ENCODE results near the gene KCNH1. TPM values are rescaled to one million over a fixed set of nuclear protein-coding genes. Genes with fewer than 3 reads are reported as not detected.

Gene KCNH1
- total RNA-seq, 1 donor from 2014 or later, result 15.5 TPM

DNA sequence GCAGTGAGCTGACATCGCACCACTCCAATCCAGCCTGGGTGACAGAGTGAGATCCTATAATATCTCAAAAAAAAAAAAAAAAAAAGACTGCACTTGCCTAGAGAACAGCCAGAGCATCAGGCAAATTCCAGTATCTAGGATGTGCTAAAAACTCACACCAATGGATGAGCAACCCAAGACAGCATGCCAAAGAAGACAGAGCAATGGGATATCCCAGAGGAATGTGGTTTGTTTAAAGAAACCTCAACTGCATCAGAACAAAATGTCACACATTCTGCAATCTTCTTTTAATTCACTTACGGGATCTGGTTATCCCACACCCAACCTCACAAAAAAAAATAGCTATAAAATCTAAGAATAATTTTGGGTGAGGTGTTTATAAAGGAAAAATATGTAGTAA is 7.3 kb downstream of the KCNH1 start:
- DNase-seq (ENCODE audit: low read depth) (no peak), FAIRE-seq (no peak)
- no peaks in the 10 kb centered on the region for H3K27me3 ChIP-seq (ENCODE audit: insufficient read depth, low read length)
- H3K4me1 ChIP-seq (ENCODE audit: insufficient read depth, low read length), result no peaks in the 10 kb centered on the region
- H2AFZ ChIP-seq (ENCODE audit: low read depth, low read length), result no peak overlapping the region
- Mint-ChIP-seq H3K9me3 (ENCODE audit: unreplicated experiment) (peaks cover 3% of the 10 kb centered on the region), H3K4me3 (ENCODE audit: unreplicated experiment) (no peak overlapping the region), H3K27me3 (ENCODE audit: low read depth, unreplicated experiment) (peaks cover 4% of the 10 kb centered on the region), H3K36me3 (ENCODE audit: low read depth, unreplicated experiment) (peaks cover 7% of the 10 kb centered on the region), H3K4me1 (ENCODE audit: low read depth, unreplicated experiment) (peaks cover 7% of the 10 kb centered on the region), H3K27ac (ENCODE audit: unreplicated experiment) (no peak overlapping the region)
- no peaks in the 10 kb centered on the region for H3K79me2 ChIP-seq (ENCODE audit: insufficient read depth, low read length)
- no peaks in the 10 kb centered on the region for H3K9me3 ChIP-seq (ENCODE audit: insufficient read depth, low read depth, low read length)
- TF ChIP-seq, protein P1, sequence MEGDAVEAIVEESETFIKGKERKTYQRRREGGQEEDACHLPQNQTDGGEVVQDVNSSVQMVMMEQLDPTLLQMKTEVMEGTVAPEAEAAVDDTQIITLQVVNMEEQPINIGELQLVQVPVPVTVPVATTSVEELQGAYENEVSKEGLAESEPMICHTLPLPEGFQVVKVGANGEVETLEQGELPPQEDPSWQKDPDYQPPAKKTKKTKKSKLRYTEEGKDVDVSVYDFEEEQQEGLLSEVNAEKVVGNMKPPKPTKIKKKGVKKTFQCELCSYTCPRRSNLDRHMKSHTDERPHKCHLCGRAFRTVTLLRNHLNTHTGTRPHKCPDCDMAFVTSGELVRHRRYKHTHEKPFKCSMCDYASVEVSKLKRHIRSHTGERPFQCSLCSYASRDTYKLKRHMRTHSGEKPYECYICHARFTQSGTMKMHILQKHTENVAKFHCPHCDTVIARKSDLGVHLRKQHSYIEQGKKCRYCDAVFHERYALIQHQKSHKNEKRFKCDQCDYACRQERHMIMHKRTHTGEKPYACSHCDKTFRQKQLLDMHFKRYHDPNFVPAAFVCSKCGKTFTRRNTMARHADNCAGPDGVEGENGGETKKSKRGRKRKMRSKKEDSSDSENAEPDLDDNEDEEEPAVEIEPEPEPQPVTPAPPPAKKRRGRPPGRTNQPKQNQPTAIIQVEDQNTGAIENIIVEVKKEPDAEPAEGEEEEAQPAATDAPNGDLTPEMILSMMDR (IDR thresholded peaks at IDR 0.05; ENCODE audit: insufficient read depth, low read depth, low read length), result no peak
- no peak for TF ChIP-seq EZH2 (IDR thresholded peaks at IDR 0.05; ENCODE audit: insufficient read depth, low read length)
- H4K20me1 ChIP-seq (ENCODE audit: insufficient read depth, low read length), result no peaks in the 10 kb centered on the region
- H3K4me3 ChIP-seq (ENCODE audit: insufficient read depth, low read depth, low read length), result no peak overlapping the region
- no peak overlapping the region for H3K4me2 ChIP-seq (ENCODE audit: low read length)
- no peak overlapping the region for H3K27ac ChIP-seq (ENCODE audit: low read depth, low read length)
- no peaks in the 10 kb centered on the region for H3K36me3 ChIP-seq (ENCODE audit: insufficient read depth, low read length)
- H3K9ac ChIP-seq (ENCODE audit: low read length), result no peak overlapping the region

DNA sequence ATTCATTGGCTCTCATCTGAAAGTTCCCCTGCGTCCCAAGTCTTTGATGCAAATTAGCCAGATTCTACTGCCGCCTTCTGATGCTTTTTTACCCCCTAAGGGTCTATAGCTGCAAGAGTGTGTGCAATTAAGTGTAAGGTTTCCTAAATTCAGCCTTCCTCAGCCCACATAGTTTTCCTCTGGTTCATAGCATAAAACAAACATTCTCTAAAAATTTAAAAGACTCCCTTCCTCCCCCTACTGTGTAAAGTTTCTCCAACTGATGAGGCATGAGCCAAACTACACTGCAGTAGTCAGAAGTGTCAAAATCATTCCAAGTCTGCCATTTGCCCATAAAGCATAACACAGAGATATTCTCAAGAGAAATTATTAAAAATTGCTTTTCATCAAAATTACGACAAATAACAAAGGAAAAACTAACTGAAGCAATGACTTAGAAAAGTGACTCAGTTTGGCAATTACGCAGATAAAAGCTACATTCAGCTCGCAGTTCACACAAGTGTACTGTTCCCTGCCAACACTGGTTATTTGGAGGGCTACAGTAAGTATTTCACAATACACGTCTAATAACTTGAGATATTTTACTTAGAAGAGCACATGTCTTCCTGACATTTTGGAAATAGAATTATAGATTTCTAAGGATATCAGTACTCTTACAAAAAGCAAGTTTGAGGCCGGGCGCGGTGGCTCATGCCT is 15.4 kb downstream of the KCNH1 start:
- Mint-ChIP-seq H3K27ac (ENCODE audit: unreplicated experiment) (no peak overlapping the region), H3K36me3 (ENCODE audit: low read depth, unreplicated experiment) (peaks cover 13% of the 10 kb centered on the region), H3K4me3 (ENCODE audit: unreplicated experiment) (no peak overlapping the region), H3K9me3 (ENCODE audit: unreplicated experiment) (peaks cover 3% of the 10 kb centered on the region), H3K27me3 (ENCODE audit: low read depth, unreplicated experiment) (no peaks in the 10 kb centered on the region), H3K4me1 (ENCODE audit: low read depth, unreplicated experiment) (peaks cover 10% of the 10 kb centered on the region)
- Histone ChIP-seq H2AFZ (ENCODE audit: low read depth, low read length) (no peak overlapping the region), H3K36me3 (ENCODE audit: insufficient read depth, low read length) (no peaks in the 10 kb centered on the region), H3K4me3 (ENCODE audit: insufficient read depth, low read depth, low read length) (no peak overlapping the region), H3K4me1 (ENCODE audit: insufficient read depth, low read length) (no peaks in the 10 kb centered on the region), H3K79me2 (ENCODE audit: insufficient read depth, low read length) (no peaks in the 10 kb centered on the region), H4K20me1 (ENCODE audit: insufficient read depth, low read length) (no peaks in the 10 kb centered on the region), H3K27me3 (ENCODE audit: insufficient read depth, low read length) (no peaks in the 10 kb centered on the region), H3K9ac (ENCODE audit: low read length) (no peak overlapping the region), H3K4me2 (ENCODE audit: low read length) (no peak overlapping the region), H3K9me3 (ENCODE audit: insufficient read depth, low read depth, low read length) (no peaks in the 10 kb centered on the region), H3K27ac (ENCODE audit: low read depth, low read length) (no peak overlapping the region)
- TF ChIP-seq, protein P1 (IDR thresholded peaks at IDR 0.05; ENCODE audit: insufficient read depth, low read depth, low read length), result no peak
- TF ChIP-seq EZH2 (IDR thresholded peaks at IDR 0.05; ENCODE audit: insufficient read depth, low read length), result no peak
- no peak for FAIRE-seq
- peak; percentile 58 for DNase-seq (ENCODE audit: low read depth)

DNA sequence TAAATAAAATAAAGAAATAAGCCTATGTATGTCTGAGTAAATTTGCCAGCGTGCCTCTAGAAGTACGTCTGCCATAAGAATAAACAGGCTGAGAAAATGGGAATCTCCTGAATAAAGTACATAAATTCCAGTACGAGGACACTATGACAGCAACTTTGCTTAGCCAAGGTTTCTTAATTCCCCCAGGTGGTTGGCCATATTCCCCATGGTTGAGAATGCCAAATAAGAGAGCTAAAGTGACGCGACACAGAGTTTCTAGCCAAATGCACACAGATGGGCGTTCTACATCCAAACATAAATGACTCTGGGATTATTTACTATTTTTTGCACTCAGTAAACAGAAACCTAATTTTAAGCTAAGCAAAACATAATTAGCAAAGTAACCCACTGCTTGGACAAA is 19.5 kb downstream of the KCNH1 start:
- H3K79me2 ChIP-seq (ENCODE audit: insufficient read depth, low read length), result no peaks in the 10 kb centered on the region
- H2AFZ ChIP-seq (ENCODE audit: low read depth, low read length), result no peak overlapping the region
- no peak overlapping the region for H3K9ac ChIP-seq (ENCODE audit: low read length)
- no peaks in the 10 kb centered on the region for H3K36me3 ChIP-seq (ENCODE audit: insufficient read depth, low read length)
- H3K4me2 ChIP-seq (ENCODE audit: low read length), result no peak overlapping the region
- H3K4me1 Mint-ChIP-seq (ENCODE audit: low read depth, unreplicated experiment), result peaks cover 9% of the 10 kb centered on the region
- H3K27me3 ChIP-seq (ENCODE audit: insufficient read depth, low read length), result no peaks in the 10 kb centered on the region
- no peaks in the 10 kb centered on the region for H4K20me1 ChIP-seq (ENCODE audit: insufficient read depth, low read length)
- H3K27ac Mint-ChIP-seq (ENCODE audit: unreplicated experiment), result no peak overlapping the region
- H3K9me3 ChIP-seq (ENCODE audit: insufficient read depth, low read depth, low read length), result no peaks in the 10 kb centered on the region
- no peaks in the 10 kb centered on the region for H3K4me1 ChIP-seq (ENCODE audit: insufficient read depth, low read length)
- no peak for DNase-seq (ENCODE audit: low read depth)
- H3K4me3 Mint-ChIP-seq (ENCODE audit: unreplicated experiment), result no peak overlapping the region
- no peak for FAIRE-seq
- TF ChIP-seq, protein P1 (IDR thresholded peaks at IDR 0.05; ENCODE audit: insufficient read depth, low read depth, low read length), result no peak
- TF ChIP-seq EZH2 (IDR thresholded peaks at IDR 0.05; ENCODE audit: insufficient read depth, low read length), result no peak
- no peak overlapping the region for H3K4me3 ChIP-seq (ENCODE audit: insufficient read depth, low read depth, low read length)
- H3K9me3 Mint-ChIP-seq (ENCODE audit: unreplicated experiment), result peaks cover 3% of the 10 kb centered on the region
- H3K27ac ChIP-seq (ENCODE audit: low read depth, low read length), result no peak overlapping the region
- H3K36me3 Mint-ChIP-seq (ENCODE audit: low read depth, unreplicated experiment), result peaks cover 6% of the 10 kb centered on the region
- H3K27me3 Mint-ChIP-seq (ENCODE audit: low read depth, unreplicated experiment), result no peaks in the 10 kb centered on the region

Measured in astrocyte (in vitro differentiated cells and primary cell).